ENCODE results near the gene BLTP3A. TPM values are rescaled to one million over a fixed set of nuclear protein-coding genes. Genes with fewer than 3 reads are reported as not detected.
"Not testable (repeated sequence)": the region's sequence is repeated elsewhere in the genome, so short reads cannot be mapped to it uniquely, and the experiment has no call there.

Gene BLTP3A
- total RNA-seq, 1 donor from 2014 or later, result 12.6 TPM

DNA sequence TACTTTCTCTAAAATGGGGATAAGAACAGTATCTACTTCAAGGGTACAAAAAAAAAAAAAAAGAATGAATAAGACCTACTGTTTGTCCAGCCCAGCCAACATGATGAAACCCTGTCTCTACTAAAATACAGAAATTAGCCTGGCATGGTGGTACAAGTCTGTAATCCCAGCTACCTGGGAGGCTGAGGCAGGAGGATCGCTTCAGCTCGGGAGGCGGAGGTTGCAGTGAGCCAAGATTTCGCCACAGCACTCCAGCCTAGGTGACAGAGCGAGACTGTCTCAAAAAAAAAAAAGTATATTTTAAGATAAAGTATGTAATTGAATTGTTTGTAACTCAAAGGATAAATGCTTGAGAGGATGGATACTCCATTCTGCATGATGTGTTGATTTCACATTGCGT, 2.0 kb downstream of the BLTP3A start:
- H3K27ac Mint-ChIP-seq, result no peak overlapping the region
- H3K9me3 Mint-ChIP-seq, result no peaks in the 10 kb centered on the region
- DNase-seq (no peak), ATAC-seq (ENCODE audit: low read depth) (no peak)
- H3K4me3 Mint-ChIP-seq, result no peak overlapping the region
- no peak for TF ChIP-seq CTCF (IDR thresholded peaks at IDR 0.05)
- ChIA-PET POLR2A (interaction anchor here (2.3 kb wide), 1 partner anchor 11 kb away, joined by 17 read pairs; no protein-coding TSS in a partner anchor), CTCF (no interaction called here)
- H3K36me3 Mint-ChIP-seq (ENCODE audit: low read depth), result peaks cover 11% of the 10 kb centered on the region
- intact Hi-C loops (cut with micrococcal nuclease), result loop anchor here (1.0 to 10.0 kb wide), 2 partner anchors 98 to 351 kb away; partner anchors contain the start of genes ILRUN and TCP11
- no peaks in the 10 kb centered on the region for H3K27me3 Mint-ChIP-seq
- H3K4me1 Mint-ChIP-seq, result peaks cover 24% of the 10 kb centered on the region

DNA sequence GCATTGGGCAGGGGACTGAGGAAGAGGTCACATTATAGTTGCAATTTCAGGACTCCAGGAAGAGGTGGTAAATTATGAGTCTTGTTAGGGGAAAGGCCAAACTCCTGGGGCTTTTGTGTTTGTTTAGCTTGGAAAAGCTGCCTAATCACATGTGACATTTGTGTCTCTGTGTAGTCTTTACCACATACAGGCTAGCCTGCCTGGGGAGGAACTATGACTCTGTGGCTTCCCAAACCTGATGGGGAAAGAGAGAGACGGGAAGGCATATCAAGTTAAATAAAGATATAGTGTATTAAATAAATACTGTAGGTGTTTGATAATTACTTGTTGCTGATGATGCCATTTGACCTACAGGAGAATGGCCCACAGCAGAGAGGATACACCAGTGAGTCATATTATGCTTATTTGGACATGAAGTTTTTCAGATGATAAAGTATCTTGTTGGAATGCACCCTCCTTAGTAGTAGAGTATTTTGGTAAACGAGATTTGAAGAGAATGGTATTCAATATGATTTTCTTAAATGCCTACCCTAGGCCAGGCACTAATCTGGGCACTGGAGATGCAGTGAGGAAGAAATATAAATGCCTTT, 4.0 kb downstream of the BLTP3A start:
- ATAC-seq (ENCODE audit: low read depth) (no peak), DNase-seq (no peak)
- ChIA-PET CTCF (no interaction called here), POLR2A (no interaction called here)
- H3K36me3 Mint-ChIP-seq (ENCODE audit: low read depth), result peaks cover 11% of the 10 kb centered on the region
- no peak for TF ChIP-seq CTCF (IDR thresholded peaks at IDR 0.05)
- H3K9me3 Mint-ChIP-seq, result no peaks in the 10 kb centered on the region
- H3K4me1 Mint-ChIP-seq, result peaks cover 25% of the 10 kb centered on the region
- intact Hi-C loops (cut with micrococcal nuclease), result loop anchor here (10.0 kb wide), 1 partner anchor 349 kb away; the partner anchor contains the start of gene TCP11
- H3K27me3 Mint-ChIP-seq, result no peaks in the 10 kb centered on the region
- H3K4me3 Mint-ChIP-seq, result no peak overlapping the region
- no peak overlapping the region for H3K27ac Mint-ChIP-seq

DNA sequence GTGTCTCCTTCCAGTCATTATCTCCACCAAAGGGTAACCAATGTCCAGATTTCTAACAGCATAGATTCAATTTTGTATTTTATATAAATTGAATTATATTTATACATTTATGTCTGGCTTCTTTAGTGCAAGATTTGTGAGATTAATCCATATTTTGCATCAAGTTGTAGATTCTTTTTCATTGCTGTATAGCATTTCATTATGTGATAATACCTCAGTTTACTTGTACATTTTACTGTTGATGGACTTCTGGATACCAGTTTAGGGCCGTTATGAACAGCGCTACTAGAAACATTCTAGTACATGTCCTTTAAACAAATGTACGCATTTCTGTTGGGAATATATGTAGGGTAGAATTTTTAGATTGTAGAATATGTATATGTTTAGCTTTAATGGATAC, 6.2 kb downstream of the BLTP3A start:
- TF ChIP-seq CTCF (IDR thresholded peaks at IDR 0.05), result no peak
- intact Hi-C loops (cut with micrococcal nuclease), result loop anchor here (10.0 kb wide), 1 partner anchor 347 kb away; the partner anchor contains the start of gene TCP11
- ATAC-seq (ENCODE audit: low read depth) (no peak), DNase-seq (no peak)
- Mint-ChIP-seq H3K36me3 (ENCODE audit: low read depth) (no peaks in the 10 kb centered on the region), H3K27me3 (no peaks in the 10 kb centered on the region), H3K27ac (no peak overlapping the region), H3K4me3 (no peak overlapping the region), H3K4me1 (peaks cover 10% of the 10 kb centered on the region), H3K9me3 (no peaks in the 10 kb centered on the region)
- POLR2A ChIA-PET, result no interaction called here
- CTCF ChIA-PET, result no interaction called here

- intact Hi-C loops (cut with micrococcal nuclease), result loop anchor here (10.0 kb wide), 1 partner anchor 345 kb away; the partner anchor contains the start of gene TCP11
- no peak overlapping the region for H3K4me3 Mint-ChIP-seq
- ChIA-PET POLR2A (interaction anchor here (0.7 kb wide), 1 partner anchor 435 kb away, joined by 3 read pairs; no protein-coding TSS in a partner anchor), CTCF (no interaction called here)
- no peaks in the 10 kb centered on the region for H3K27me3 Mint-ChIP-seq
- TF ChIP-seq CTCF (IDR thresholded peaks at IDR 0.05), result no peak
- DNase-seq (no peak), ATAC-seq (ENCODE audit: low read depth) (no peak)
- H3K9me3 Mint-ChIP-seq, result no peaks in the 10 kb centered on the region
- H3K4me1 Mint-ChIP-seq, result peaks cover 3% of the 10 kb centered on the region
- no peak overlapping the region for H3K27ac Mint-ChIP-seq
- no peaks in the 10 kb centered on the region for H3K36me3 Mint-ChIP-seq (ENCODE audit: low read depth)
Measured at GRCh38 chr6:34799547-34799946, 7.7 kb downstream of the BLTP3A start.

GRCh38 chr6:34804543-34804942, 12.7 kb downstream of the BLTP3A start:
- no peaks in the 10 kb centered on the region for H3K27me3 Mint-ChIP-seq
- H3K4me3 Mint-ChIP-seq, result no peak overlapping the region
- H3K36me3 Mint-ChIP-seq (ENCODE audit: low read depth), result no peaks in the 10 kb centered on the region
- ChIA-PET CTCF (interaction anchor here (1.2 kb wide), 1 partner anchor 13 kb away, joined by 4 read pairs; no protein-coding TSS in a partner anchor), POLR2A (interaction anchor here (0.6 to 2.5 kb wide), 2 partner anchors 12 to 30 kb away, joined by 4 to 17 read pairs; partner anchors contain the start of gene BLTP3A)
- intact Hi-C loops (cut with micrococcal nuclease), result no loop called here
- H3K9me3 Mint-ChIP-seq, result no peaks in the 10 kb centered on the region
- H3K27ac Mint-ChIP-seq, result no peak overlapping the region
- no peak for TF ChIP-seq CTCF (IDR thresholded peaks at IDR 0.05)
- peaks cover 6% of the 10 kb centered on the region for H3K4me1 Mint-ChIP-seq
- DNase-seq, result no peak
- no peak for ATAC-seq (ENCODE audit: low read depth)

DNA sequence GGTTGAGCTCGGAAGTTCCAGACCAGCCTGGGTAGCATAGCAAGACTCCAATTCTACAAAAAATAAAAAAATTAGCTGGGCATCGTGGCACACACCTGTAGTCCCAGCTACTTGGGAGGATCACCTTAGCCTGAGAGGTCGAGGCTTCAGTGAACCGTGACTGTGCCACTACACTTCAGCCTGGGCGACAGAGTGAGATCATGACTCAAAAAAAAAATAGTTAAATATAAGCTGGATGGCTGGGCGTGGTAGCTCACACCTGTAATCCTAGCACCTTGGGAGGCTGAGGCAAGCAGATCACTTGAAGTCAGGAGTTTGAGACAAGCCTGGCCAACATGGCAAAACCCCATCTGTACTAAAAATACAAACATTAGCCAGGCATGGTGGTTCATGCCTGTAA, 13.2 kb downstream of the BLTP3A start:
- H3K27ac Mint-ChIP-seq; H3K9me3 Mint-ChIP-seq; intact Hi-C loops (cut with micrococcal nuclease); H3K36me3 Mint-ChIP-seq (ENCODE audit: low read depth); CTCF ChIA-PET; H3K4me1 Mint-ChIP-seq; ATAC-seq (ENCODE audit: low read depth); H3K4me3 Mint-ChIP-seq; DNase-seq; H3K27me3 Mint-ChIP-seq: not testable (repeated sequence)
- POLR2A ChIA-PET, result interaction anchor here (0.6 to 2.5 kb wide), 3 partner anchors 12 to 493 kb away, joined by 4 to 17 read pairs (median 5); partner anchors contain the start of gene BLTP3A

Data from activated B cell treated with CpG ODN at 0.5 μM for 24 hours (primary cell).